ENCODE measurements around the gene AOC3.

GRCh38 chr17:42883802-42884558 is 33.0 kb downstream of the AOC3 start:
- TF ChIP-seq POLR2A (IDR thresholded peaks at IDR 0.05; ENCODE audit: low read depth, low read length) (no peak), TAF1 (IDR thresholded peaks at IDR 0.05; ENCODE audit: low read depth, low read length) (no peak), POLR2AphosphoS5 (IDR thresholded peaks at IDR 0.05; ENCODE audit: low read depth, low read length) (no peak), POU2F2 (IDR thresholded peaks at IDR 0.05; ENCODE audit: low read depth, low read length) (no peak), SPI1 (IDR thresholded peaks at IDR 0.05; ENCODE audit: low read depth, low read length) (no peak)
